Measurements from ENCODE around the gene HELZ2. TPM values are rescaled to one million over a fixed set of nuclear protein-coding genes. Genes with fewer than 3 reads are reported as not detected.
A peak's percentile ranks its signal among the peaks of the same experiment; 100 is the strongest.
"Not testable (repeated sequence)": the region's sequence is repeated elsewhere in the genome, so short reads cannot be mapped to it uniquely, and the experiment has no call there.

The HELZ2 gene
- polyA plus RNA-seq, result 7.9 TPM

GRCh38 chr20:63574156-63574828, at the start of gene HELZ2:
Gene HELZ2 (minus strand): TSS chr20:63574239. CDS start chr20:63572385, 1,854 bp downstream.
- Mint-ChIP-seq H3K4me1 (peaks cover 0 to 2% (median 0%) of the 10 kb centered on the region in 3 donors), H3K36me3 (no peaks in the 10 kb centered on the region), H3K27ac (peak within 1 kb of the TSS in 2 of 3 donors; percentile 39 to 50), H3K9me3 (no peaks in the 10 kb centered on the region), H3K27me3 (peaks cover 1% of the 10 kb centered on the region), H3K4me3 (peak within 1 kb of the TSS; percentile 58 to 95 (median 84))

DNA sequence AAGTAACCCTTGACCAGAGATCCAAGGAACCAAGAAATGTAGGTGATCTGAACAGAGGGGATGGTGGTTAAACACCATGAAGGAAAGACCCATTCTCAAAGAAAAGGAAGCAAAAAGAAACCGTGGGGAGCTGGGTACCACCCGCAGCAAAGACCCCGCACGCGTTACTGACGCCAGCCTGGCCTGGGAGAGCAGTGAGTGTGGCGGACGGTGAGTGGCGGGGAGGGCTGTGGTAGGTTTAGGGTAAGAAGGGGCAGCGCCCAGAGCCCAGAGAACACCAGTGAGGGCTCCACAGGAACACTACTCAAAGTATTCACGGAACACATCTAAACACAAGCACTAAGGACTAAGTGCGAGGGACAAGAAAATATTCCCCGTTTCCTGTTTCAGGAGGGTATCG, 48.7 kb upstream of the HELZ2 start:
- H3K36me3 Mint-ChIP-seq, result no peaks in the 10 kb centered on the region
- H3K27ac Mint-ChIP-seq, result peak overlapping the region; percentile 50 to 69 (median 57)
- H3K27me3 Mint-ChIP-seq, result no peaks in the 10 kb centered on the region
- peaks cover 11 to 13% (median 13%) of the 10 kb centered on the region in 3 donors for H3K4me1 Mint-ChIP-seq
- H3K4me3 Mint-ChIP-seq, result peak overlapping the region in 1 of 4 donors; percentile 79
- H3K9me3 Mint-ChIP-seq, result no peaks in the 10 kb centered on the region

- Mint-ChIP-seq H3K4me1 (peaks cover 13 to 15% (median 13%) of the 10 kb centered on the region in 3 donors), H3K9me3 (no peaks in the 10 kb centered on the region), H3K27ac (peak overlapping the region in 2 of 3 donors; percentile 25 to 69), H3K4me3 (peak overlapping the region in 1 of 4 donors; percentile 79), H3K27me3 (no peaks in the 10 kb centered on the region), H3K36me3 (no peaks in the 10 kb centered on the region)
Observed at GRCh38 chr20:63622096-63622495, 48.1 kb upstream of the HELZ2 start.

- H3K27me3 Mint-ChIP-seq, result no peaks in the 10 kb centered on the region
- H3K4me3 Mint-ChIP-seq, result peak overlapping the region in 1 of 4 donors; percentile 81
- H3K36me3 Mint-ChIP-seq, result no peaks in the 10 kb centered on the region
- H3K9me3 Mint-ChIP-seq, result no peaks in the 10 kb centered on the region
- H3K4me1 Mint-ChIP-seq, result peaks cover 13 to 16% (median 15%) of the 10 kb centered on the region in 3 donors
- H3K27ac Mint-ChIP-seq, result no peak overlapping the region
Observed at GRCh38 chr20:63620991-63621390, 47.0 kb upstream of the HELZ2 start.

DNA sequence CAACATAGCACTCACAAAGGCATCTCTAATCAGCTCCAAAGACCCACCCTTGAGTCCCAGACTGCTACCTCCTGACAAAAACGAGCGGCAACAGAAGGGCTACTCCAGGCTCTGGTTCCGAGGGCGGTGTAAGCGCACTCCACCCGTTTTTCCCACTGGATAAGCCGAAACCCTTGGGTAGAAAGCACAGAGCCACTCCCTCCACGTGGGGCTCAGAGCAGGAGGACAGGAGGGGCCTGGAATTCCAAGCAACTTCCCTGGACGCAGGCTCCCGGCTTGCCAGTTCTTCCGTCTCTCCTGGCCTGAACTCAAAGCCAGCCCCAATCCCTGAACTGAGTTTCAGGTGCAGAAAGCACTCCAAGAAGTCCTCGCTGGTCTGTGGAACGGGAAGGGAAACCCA, 45.5 kb upstream of the HELZ2 start:
- Mint-ChIP-seq H3K4me3 (no peak overlapping the region), H3K27me3 (no peaks in the 10 kb centered on the region), H3K27ac (peak overlapping the region in 2 of 3 donors; percentile 5 to 35), H3K9me3 (peaks cover 0 to 1% (median 0%) of the 10 kb centered on the region in 3 donors), H3K36me3 (peaks cover 3% of the 10 kb centered on the region), H3K4me1 (peaks cover 8 to 12% (median 10%) of the 10 kb centered on the region in 3 donors)

DNA sequence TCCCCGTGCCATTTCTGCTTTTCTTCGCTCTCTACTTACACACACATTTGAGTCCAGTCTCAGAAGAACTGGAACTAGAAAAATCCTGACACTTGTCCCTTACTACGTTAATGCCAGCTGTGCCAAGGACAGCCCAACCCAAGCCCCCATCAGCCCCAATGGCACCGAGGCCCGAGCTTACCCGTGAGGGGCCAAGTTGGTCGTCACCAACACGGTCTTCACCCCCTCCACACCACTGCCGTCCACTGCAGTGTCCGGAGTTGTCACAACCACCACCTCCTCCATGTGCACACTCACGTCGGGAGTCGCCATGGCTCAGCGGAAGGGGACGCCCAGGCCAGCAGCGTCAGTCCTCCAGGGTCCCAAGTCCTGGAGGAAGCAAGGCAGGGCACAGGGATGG, 45.0 kb upstream of the HELZ2 start:
- peaks cover 8 to 12% (median 8%) of the 10 kb centered on the region in 3 donors for H3K4me1 Mint-ChIP-seq
- H3K9me3 Mint-ChIP-seq, result peaks cover 0 to 1% (median 0%) of the 10 kb centered on the region in 3 donors
- peak overlapping the region in 1 of 3 donors; percentile 35 for H3K27ac Mint-ChIP-seq
- no peaks in the 10 kb centered on the region for H3K27me3 Mint-ChIP-seq
- H3K36me3 Mint-ChIP-seq, result peaks cover 3% of the 10 kb centered on the region
- peak overlapping the region in 1 of 4 donors; percentile 33 for H3K4me3 Mint-ChIP-seq

DNA sequence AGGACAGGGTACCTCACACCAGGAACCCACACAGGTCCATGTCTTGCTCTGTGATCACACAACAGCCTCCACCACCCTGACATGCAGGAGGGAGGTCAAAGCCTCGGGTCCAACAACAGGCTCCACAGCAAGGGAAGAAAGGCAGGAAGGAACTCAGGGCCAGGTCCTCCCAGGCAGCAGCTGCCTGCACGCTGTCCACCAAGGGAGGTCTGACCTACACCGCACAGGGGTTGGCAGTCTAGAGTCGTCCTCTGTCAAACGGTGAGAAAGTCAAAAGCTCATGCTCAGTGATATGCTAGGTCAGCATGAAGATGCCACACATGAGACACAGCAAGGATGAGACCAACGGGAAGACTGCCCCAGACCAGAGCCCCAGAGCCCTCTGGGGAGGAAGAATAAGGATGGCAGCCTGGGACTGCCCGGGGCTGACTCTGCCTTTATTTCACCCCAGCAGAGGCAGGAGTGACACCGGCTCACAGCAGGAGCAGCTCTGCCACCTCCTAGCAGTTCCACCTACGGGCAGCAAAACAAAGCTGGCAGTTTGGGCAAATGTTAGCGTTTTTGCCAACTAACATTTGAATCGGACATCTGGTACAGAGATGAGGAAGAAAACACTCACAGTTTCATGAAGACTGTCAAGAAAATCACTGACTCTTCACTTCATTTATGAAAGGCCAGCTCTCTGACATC, 44.4 kb upstream of the HELZ2 start:
- Mint-ChIP-seq H3K9me3 (peaks cover 0 to 1% (median 0%) of the 10 kb centered on the region in 3 donors), H3K4me1 (peaks cover 8 to 12% (median 8%) of the 10 kb centered on the region in 3 donors), H3K36me3 (peaks cover 4% of the 10 kb centered on the region), H3K27ac (peak overlapping the region in 1 of 3 donors; percentile 75), H3K4me3 (peak overlapping the region in 2 of 4 donors; percentile 38 to 51), H3K27me3 (no peaks in the 10 kb centered on the region)

DNA sequence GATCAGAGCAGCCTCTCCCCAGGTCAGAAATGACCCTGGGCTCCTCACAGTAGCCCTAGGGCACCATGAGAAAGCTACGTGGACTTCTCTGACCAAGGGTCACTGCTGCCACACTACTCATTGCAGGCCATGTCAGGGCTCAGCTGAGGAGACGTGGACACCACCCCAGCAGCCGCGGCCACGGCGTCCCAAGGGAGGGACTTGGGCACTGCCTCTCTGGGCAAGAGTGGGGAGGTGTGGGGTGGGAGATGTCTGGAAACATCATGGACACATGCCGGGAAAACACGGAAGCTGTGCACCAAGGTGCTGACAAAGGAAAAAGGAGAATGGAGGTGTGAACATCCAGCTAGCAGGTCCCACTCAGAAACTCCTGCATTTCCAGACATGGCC, 43.8 kb upstream of the HELZ2 start:
- peaks cover 4% of the 10 kb centered on the region for H3K36me3 Mint-ChIP-seq
- no peaks in the 10 kb centered on the region for H3K27me3 Mint-ChIP-seq
- H3K9me3 Mint-ChIP-seq, result peaks cover 0 to 1% (median 0%) of the 10 kb centered on the region in 3 donors
- peaks cover 8 to 12% (median 10%) of the 10 kb centered on the region in 3 donors for H3K4me1 Mint-ChIP-seq
- H3K4me3 Mint-ChIP-seq, result peak overlapping the region in 1 of 4 donors; percentile 51
- no peak overlapping the region for H3K27ac Mint-ChIP-seq

DNA sequence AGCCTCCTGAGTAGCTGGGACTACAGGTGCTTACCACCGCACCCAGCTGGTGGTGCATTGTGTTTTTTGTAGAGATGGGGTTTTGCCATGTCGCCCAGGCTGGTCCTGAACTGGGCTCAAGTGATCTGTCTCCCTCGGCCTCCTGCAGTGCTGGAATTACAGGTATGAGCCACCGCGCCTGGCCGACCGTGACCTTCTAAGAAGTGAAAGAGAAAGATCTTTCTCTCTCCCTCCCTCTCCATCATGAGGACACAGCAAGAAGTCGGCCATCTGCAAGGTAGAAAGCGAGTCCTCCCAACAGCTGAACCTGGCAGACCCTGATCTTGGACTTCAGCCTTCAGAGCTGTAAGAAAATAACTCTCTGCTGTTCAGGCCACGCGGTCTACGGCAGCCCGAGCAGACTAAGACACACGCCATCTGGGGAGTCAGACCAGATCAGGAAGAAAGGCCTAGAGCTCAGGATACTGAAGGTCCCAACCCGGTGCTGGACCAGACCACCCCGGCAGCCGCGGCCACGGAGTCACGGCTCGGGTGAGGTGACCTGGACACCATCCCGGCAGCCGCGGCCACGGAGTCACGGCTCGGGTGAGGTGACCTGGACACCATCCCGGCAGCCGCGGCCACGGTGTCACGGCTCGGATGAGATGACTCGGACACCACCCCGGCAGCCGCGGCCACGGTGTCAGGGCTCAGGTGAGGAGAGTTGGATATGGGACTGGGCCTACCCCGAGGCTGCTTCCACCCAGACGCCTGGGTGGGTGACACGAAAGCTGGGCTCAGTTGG, 43.2 kb upstream of the HELZ2 start:
- peaks cover 2 to 10% (median 7%) of the 10 kb centered on the region in 3 donors for H3K4me1 Mint-ChIP-seq
- H3K27ac Mint-ChIP-seq, result peak overlapping the region in 2 of 3 donors; percentile 46 to 62
- peaks cover 0 to 1% (median 0%) of the 10 kb centered on the region in 3 donors for H3K9me3 Mint-ChIP-seq
- H3K4me3 Mint-ChIP-seq, result peak overlapping the region in 1 of 4 donors; percentile 25
- no peaks in the 10 kb centered on the region for H3K27me3 Mint-ChIP-seq
- H3K36me3 Mint-ChIP-seq, result peaks cover 4% of the 10 kb centered on the region

- peak overlapping the region in 1 of 3 donors; percentile 93 for H3K27ac Mint-ChIP-seq
- not testable (repeated sequence) for H3K36me3 Mint-ChIP-seq, H3K27me3 Mint-ChIP-seq, H3K4me1 Mint-ChIP-seq, H3K9me3 Mint-ChIP-seq, H3K4me3 Mint-ChIP-seq
Observed at GRCh38 chr20:63613863-63614594, 40.0 kb upstream of the HELZ2 start.

DNA sequence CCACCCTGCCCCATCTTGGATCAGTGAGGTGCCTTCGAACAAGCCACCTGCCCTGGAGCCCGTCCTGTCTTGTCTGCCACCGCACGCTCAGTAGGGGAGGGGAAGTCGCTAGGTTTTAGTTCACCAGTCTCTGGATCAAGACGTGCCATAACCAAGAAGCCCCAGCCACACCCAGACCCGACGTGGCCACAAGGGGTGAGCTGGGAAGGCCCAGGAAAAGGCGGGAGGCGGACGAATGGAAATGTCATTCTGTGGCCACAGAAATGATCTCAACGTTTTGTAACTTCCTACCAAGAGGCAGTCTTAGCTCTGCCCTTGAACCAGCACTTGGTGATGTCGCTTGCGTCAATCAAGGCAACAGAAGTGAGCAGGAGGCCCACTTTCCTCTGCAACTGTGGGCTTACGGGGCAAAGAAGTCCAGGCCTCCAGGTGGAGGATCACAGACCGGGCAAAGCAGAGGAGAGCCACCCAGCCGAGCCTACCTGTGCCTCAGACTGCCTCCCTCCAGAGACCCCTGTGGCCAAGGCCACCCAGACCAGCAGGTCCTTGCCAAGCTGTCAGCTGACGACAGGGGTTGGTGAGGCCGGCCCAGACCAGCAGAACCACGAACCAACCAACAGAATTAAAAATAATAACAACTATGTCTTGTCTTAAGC, 38.4 kb upstream of the HELZ2 start:
- Mint-ChIP-seq H3K4me1 (peaks cover 0 to 7% (median 5%) of the 10 kb centered on the region in 3 donors), H3K27ac (peak overlapping the region in 1 of 3 donors; percentile 4), H3K27me3 (no peaks in the 10 kb centered on the region), H3K4me3 (no peak overlapping the region), H3K9me3 (peaks cover 0 to 1% (median 0%) of the 10 kb centered on the region in 3 donors), H3K36me3 (peaks cover 4% of the 10 kb centered on the region)

DNA sequence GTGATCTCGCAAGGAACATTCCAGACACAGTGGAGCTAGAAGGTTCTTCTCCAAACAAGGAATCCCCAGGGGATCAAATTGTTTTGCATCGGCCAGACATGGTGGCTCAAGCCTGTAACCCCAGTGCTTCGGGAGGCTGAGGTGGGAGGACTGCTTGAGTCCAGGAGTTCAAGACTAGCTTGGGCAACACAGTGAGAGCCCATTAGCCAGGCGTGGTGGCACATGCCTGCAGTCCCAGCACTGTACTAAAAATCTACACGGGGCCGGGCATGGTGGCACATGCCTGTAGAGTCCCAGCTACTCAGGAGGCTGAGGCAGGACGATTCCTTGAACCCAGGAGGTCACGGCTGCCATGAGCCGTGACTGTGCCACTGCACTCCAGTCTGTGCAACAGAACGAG, 37.6 kb upstream of the HELZ2 start:
- Mint-ChIP-seq H3K27me3 (no peaks in the 10 kb centered on the region), H3K36me3 (peaks cover 4% of the 10 kb centered on the region), H3K27ac (no peak overlapping the region), H3K4me3 (no peak overlapping the region), H3K9me3 (peaks cover 0 to 1% (median 0%) of the 10 kb centered on the region in 3 donors), H3K4me1 (peaks cover 0 to 2% (median 2%) of the 10 kb centered on the region in 3 donors)

DNA sequence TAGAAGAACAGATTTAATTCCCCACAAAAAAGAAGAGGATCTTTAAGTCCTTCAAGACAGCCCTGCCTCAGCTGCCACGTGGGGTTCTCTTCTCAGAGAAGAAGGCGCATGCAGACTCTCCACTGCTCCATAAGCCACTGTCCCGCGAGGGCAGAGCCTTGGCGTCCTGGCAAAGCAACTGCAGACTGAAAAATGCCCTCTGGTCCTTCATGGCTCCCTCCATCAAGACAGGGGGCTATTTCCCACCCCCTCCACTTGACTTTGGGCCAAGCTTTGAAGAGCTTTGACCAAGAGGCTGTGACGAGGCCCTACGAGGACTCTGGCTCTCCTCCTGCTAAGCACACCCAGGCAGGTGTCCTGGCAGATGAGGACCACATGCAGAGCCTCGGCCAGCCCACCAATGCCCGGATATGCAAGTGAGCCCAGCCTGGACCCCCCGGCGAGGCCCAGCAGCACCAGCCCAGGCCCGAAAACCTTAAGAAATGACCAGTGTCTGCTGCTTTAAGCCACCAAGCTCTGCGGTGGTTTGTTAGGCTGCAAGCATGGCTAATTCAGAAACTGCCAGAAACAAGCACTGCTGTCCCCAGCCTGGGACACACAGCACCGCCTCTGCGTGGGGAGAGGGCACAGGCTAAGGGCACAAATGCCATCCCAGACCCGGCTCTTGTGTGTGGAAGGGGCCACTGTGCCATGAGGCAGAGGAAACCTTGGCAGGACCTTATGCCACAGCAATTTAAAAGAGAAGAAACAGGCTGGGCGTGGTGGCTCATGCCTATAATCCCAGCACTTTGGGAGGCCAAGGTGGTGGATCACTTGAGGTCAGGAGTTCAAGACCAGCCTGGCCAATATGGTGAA, 36.8 kb upstream of the HELZ2 start:
- peak overlapping the region in 1 of 4 donors; percentile 9 for H3K4me3 Mint-ChIP-seq
- H3K27ac Mint-ChIP-seq, result peak overlapping the region in 1 of 3 donors; percentile 31
- no peaks in the 10 kb centered on the region for H3K27me3 Mint-ChIP-seq

More for the DNA sequence above, 36.8 kb upstream of the HELZ2 start:
- Mint-ChIP-seq H3K36me3 (peaks cover 4% of the 10 kb centered on the region), H3K9me3 (peaks cover 0 to 1% (median 0%) of the 10 kb centered on the region in 3 donors), H3K4me1 (peaks cover 0 to 4% (median 2%) of the 10 kb centered on the region in 3 donors)

Measured in IgD-negative memory B cell (primary cell).